ENCODE results near the gene GPR108. TPM values are rescaled to one million over a fixed set of nuclear protein-coding genes. Genes with fewer than 3 reads are reported as not detected.

GPR108 gene
- polyA plus RNA-seq, 1 donor from 2014 or later, result 24.6 TPM

DNA sequence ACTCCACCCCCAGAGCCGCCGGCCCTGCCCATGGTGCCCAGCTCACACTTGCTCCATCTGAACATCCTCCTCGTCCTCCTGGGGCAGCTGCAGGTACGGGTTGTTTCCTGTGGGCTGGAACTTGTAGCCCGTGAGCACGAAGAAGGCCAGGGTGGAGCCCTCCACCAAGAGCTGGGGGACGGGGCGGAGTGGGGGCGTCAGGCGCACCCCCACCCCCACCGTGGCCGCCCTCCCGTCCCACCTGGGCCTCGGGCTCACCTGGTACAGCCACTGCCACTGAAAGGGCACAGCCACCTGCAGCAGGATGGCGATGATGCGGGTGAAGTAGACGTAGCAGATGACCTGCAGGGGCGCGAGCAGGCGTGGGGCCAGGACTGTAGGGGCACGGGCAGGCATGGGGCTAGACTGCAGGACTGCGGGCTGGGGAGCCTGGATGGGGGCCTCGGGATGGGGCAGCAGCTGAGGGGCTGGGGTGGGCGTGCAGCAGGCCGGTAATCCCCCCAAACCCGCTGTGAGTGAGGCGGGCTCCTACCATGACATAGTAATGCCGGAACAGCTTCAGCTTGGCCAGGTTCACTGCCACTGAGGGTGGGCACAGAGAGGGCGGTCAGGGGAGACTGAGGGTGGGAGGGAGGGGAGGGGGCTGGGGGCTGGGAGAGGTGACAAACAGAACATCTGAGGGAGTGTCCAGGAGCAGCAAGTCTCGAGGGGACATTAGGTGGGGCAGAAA, 6.3 kb downstream of the GPR108 start:
- Histone ChIP-seq H3K9me2 (ENCODE audit: insufficient read depth, low read length) (no peaks in the 10 kb centered on the region), H4K20me1 (ENCODE audit: insufficient read depth) (no peaks in the 10 kb centered on the region), H3F3A (ENCODE audit: insufficient read depth, low read length, poor library complexity, severe bottlenecking) (no peaks in the 10 kb centered on the region), H3K4me3 (ENCODE audit: low read length) (no peak overlapping the region), H2AFZ (ENCODE audit: low read depth, low read length) (no peak overlapping the region), H3K36me3 (ENCODE audit: insufficient read depth, low read length) (no peaks in the 10 kb centered on the region), H3K79me2 (replicated peaks; ENCODE audit: insufficient read depth, low read length) (no peaks in the 10 kb centered on the region), H3K27ac (ENCODE audit: low read length) (no peak overlapping the region), H3K4me2 (ENCODE audit: low read length) (no peak overlapping the region), H3K9ac (ENCODE audit: low read length) (no peak overlapping the region), H3K9me3 (ENCODE audit: low read length) (no peaks in the 10 kb centered on the region), H3K27me3 (ENCODE audit: insufficient read depth, low read depth, low read length) (no peaks in the 10 kb centered on the region)
- TF ChIP-seq RAD21 (conservative IDR thresholded peaks at IDR 0.05), result no peak
- TF ChIP-seq TAF1 (IDR thresholded peaks at IDR 0.05; ENCODE audit: low read depth), result no peak
- TF ChIP-seq EZH2 (IDR thresholded peaks at IDR 0.05; ENCODE audit: borderline replicate concordance, insufficient read depth, low read length, poor library complexity, severe bottlenecking), result no peak
- TF ChIP-seq, protein P1, sequence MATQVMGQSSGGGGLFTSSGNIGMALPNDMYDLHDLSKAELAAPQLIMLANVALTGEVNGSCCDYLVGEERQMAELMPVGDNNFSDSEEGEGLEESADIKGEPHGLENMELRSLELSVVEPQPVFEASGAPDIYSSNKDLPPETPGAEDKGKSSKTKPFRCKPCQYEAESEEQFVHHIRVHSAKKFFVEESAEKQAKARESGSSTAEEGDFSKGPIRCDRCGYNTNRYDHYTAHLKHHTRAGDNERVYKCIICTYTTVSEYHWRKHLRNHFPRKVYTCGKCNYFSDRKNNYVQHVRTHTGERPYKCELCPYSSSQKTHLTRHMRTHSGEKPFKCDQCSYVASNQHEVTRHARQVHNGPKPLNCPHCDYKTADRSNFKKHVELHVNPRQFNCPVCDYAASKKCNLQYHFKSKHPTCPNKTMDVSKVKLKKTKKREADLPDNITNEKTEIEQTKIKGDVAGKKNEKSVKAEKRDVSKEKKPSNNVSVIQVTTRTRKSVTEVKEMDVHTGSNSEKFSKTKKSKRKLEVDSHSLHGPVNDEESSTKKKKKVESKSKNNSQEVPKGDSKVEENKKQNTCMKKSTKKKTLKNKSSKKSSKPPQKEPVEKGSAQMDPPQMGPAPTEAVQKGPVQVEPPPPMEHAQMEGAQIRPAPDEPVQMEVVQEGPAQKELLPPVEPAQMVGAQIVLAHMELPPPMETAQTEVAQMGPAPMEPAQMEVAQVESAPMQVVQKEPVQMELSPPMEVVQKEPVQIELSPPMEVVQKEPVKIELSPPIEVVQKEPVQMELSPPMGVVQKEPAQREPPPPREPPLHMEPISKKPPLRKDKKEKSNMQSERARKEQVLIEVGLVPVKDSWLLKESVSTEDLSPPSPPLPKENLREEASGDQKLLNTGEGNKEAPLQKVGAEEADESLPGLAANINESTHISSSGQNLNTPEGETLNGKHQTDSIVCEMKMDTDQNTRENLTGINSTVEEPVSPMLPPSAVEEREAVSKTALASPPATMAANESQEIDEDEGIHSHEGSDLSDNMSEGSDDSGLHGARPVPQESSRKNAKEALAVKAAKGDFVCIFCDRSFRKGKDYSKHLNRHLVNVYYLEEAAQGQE (IDR thresholded peaks at IDR 0.05; ENCODE audit: borderline replicate concordance), result no peak
- TF ChIP-seq, protein P2, sequence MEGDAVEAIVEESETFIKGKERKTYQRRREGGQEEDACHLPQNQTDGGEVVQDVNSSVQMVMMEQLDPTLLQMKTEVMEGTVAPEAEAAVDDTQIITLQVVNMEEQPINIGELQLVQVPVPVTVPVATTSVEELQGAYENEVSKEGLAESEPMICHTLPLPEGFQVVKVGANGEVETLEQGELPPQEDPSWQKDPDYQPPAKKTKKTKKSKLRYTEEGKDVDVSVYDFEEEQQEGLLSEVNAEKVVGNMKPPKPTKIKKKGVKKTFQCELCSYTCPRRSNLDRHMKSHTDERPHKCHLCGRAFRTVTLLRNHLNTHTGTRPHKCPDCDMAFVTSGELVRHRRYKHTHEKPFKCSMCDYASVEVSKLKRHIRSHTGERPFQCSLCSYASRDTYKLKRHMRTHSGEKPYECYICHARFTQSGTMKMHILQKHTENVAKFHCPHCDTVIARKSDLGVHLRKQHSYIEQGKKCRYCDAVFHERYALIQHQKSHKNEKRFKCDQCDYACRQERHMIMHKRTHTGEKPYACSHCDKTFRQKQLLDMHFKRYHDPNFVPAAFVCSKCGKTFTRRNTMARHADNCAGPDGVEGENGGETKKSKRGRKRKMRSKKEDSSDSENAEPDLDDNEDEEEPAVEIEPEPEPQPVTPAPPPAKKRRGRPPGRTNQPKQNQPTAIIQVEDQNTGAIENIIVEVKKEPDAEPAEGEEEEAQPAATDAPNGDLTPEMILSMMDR (IDR thresholded peaks at IDR 0.05; ENCODE audit: poor library complexity, severe bottlenecking), result no peak
- no peak for TF ChIP-seq EP300 (conservative IDR thresholded peaks at IDR 0.05; ENCODE audit: poor library complexity, severe bottlenecking)
- TF ChIP-seq MXI1 (conservative IDR thresholded peaks at IDR 0.05; ENCODE audit: poor library complexity, severe bottlenecking), result no peak
- TF ChIP-seq POLR2AphosphoS5 (IDR thresholded peaks at IDR 0.05), result no peak
- TF ChIP-seq SMC3 (conservative IDR thresholded peaks at IDR 0.05; ENCODE audit: poor library complexity), result no peak

DNA sequence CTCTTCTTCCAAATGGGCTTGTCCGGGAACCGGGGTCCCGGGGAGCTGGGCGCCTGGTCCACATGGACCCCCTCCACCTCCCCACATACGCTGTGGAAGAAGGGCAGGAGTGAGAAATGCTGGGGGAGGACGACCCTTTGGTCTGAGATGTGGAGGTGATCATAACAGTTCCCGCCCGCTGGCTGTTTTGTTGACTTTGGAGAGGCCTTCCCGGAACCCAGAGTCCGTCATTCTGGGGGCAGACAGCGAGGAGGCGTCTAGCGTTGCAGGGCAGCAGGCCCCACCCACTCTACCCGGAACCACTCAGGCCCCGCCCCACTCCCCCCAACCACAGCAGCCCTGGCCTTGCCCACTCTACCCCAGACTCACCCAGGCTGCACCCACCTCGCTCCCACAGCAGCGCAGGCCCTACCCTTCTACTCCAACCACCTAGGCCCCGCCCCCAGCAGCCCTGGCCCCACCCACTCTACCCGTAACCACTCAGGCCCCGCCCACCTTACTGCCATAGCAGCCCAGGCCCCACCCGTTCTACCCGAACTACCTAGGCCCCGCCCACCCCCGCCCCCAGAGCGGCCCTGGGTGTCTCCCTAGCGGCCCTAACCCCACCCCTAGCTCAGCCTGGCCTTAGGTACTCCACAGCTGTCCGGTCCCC, 7.1 kb downstream of the GPR108 start:
- H3K27ac ChIP-seq (ENCODE audit: low read length), result no peak overlapping the region
- no peaks in the 10 kb centered on the region for H3K9me2 ChIP-seq (ENCODE audit: insufficient read depth, low read length)
- TF ChIP-seq, protein P2 (IDR thresholded peaks at IDR 0.05; ENCODE audit: poor library complexity, severe bottlenecking), result no peak
- TF ChIP-seq TAF1 (IDR thresholded peaks at IDR 0.05; ENCODE audit: low read depth), result no peak
- TF ChIP-seq, protein P1 (IDR thresholded peaks at IDR 0.05; ENCODE audit: borderline replicate concordance), result no peak
- no peaks in the 10 kb centered on the region for H3K27me3 ChIP-seq (ENCODE audit: insufficient read depth, low read depth, low read length)
- H3K79me2 ChIP-seq (replicated peaks; ENCODE audit: insufficient read depth, low read length), result no peaks in the 10 kb centered on the region
- H3K9me3 ChIP-seq (ENCODE audit: low read length), result no peaks in the 10 kb centered on the region
- no peak overlapping the region for H2AFZ ChIP-seq (ENCODE audit: low read depth, low read length)
- no peaks in the 10 kb centered on the region for H3K36me3 ChIP-seq (ENCODE audit: insufficient read depth, low read length)
- no peak overlapping the region for H3K4me2 ChIP-seq (ENCODE audit: low read length)
- no peaks in the 10 kb centered on the region for H4K20me1 ChIP-seq (ENCODE audit: insufficient read depth)
- H3K9ac ChIP-seq (ENCODE audit: low read length), result no peak overlapping the region
- no peak overlapping the region for H3K4me3 ChIP-seq (ENCODE audit: low read length)
- H3F3A ChIP-seq (ENCODE audit: insufficient read depth, low read length, poor library complexity, severe bottlenecking), result no peaks in the 10 kb centered on the region
